ENCODE data around the gene MED26. TPM values are rescaled to one million over a fixed set of nuclear protein-coding genes. Genes with fewer than 3 reads are reported as not detected.

The MED26 gene
- total and polyA plus RNA-seq, 8 donors, result 0.58 to 41.7 (median 4.3) TPM

GRCh38 chr19:16613841-16614240 is 14.2 kb downstream of the MED26 start:
- H3K27me3 ChIP-seq, result no peaks in the 10 kb centered on the region
- no peak overlapping the region for H3K27ac ChIP-seq
- TF ChIP-seq POLR2AphosphoS5 (IDR thresholded peaks at IDR 0.05), result no peak
- TF ChIP-seq EP300 (IDR thresholded peaks at IDR 0.05), result no peak
- no peak for TF ChIP-seq POLR2A (IDR thresholded peaks at IDR 0.05)
- TF ChIP-seq CTCF (IDR thresholded peaks at IDR 0.05), result no peak
- no peak for DNase-seq
- H3K9me3 ChIP-seq, result no peaks in the 10 kb centered on the region
- no peaks in the 10 kb centered on the region for H3K36me3 ChIP-seq
- peaks cover 6 to 86% (median 40%) of the 10 kb centered on the region in 4 donors for H3K4me1 ChIP-seq
- 73 to 84% (median 80%) methylated on average over 2 of the region's 2 CpGs for WGBS, 5 donors
- intact Hi-C loops (cut with DNase I; ENCODE audit: low total_unique reads), result no loop called here
- no peak overlapping the region for H3K4me3 ChIP-seq

GRCh38 chr19:16612636-16613035 is 15.4 kb downstream of the MED26 start:
- peaks cover 17 to 89% (median 47%) of the 10 kb centered on the region in 4 donors for H3K4me1 ChIP-seq
- WGBS, 5 donors, result 55 to 64% (median 58%) methylated on average over 3 of the region's 3 CpGs
- H3K27me3 ChIP-seq, result no peaks in the 10 kb centered on the region
- peak overlapping the region in 2 of 5 donors; percentile 36 to 39 for H3K27ac ChIP-seq
- intact Hi-C loops (cut with DNase I; ENCODE audit: low total_unique reads), result no loop called here
- DNase-seq, result no peak
- TF ChIP-seq EP300 (IDR thresholded peaks at IDR 0.05), result no peak
- TF ChIP-seq POLR2AphosphoS5 (IDR thresholded peaks at IDR 0.05), result no peak
- no peaks in the 10 kb centered on the region for H3K36me3 ChIP-seq
- no peak overlapping the region for H3K4me3 ChIP-seq
- no peaks in the 10 kb centered on the region for H3K9me3 ChIP-seq

GRCh38 chr19:16611121-16611520 is 16.9 kb downstream of the MED26 start:
- no peaks in the 10 kb centered on the region for H3K27me3 ChIP-seq

GRCh38 chr19:16609511-16610200 is 18.3 kb downstream of the MED26 start:
- WGBS, 5 donors, result 67 to 84% (median 82%) methylated on average over 5 of the region's 5 CpGs
- Histone ChIP-seq H3K27ac (peak overlapping the region in 1 of 5 donors; percentile 89), H3K27me3 (no peaks in the 10 kb centered on the region), H3K4me1 (peaks cover 31 to 94% (median 51%) of the 10 kb centered on the region in 4 donors), H3K4me3 (no peak overlapping the region), H3K9me3 (no peaks in the 10 kb centered on the region), H3K36me3 (no peaks in the 10 kb centered on the region)
- DNase-seq, result no peak
- intact Hi-C loops (cut with DNase I; ENCODE audit: low total_unique reads), result no loop called here
- no peak for TF ChIP-seq EP300 (IDR thresholded peaks at IDR 0.05)
- TF ChIP-seq CTCF (IDR thresholded peaks at IDR 0.05), result no peak
- no peak for TF ChIP-seq POLR2A (IDR thresholded peaks at IDR 0.05)

More at GRCh38 chr19:16611121-16611520, 16.9 kb downstream of the MED26 start:
- Histone ChIP-seq H3K9me3 (no peaks in the 10 kb centered on the region), H3K4me1 (peaks cover 20 to 94% (median 48%) of the 10 kb centered on the region in 4 donors), H3K4me3 (no peak overlapping the region), H3K27ac (no peak overlapping the region), H3K36me3 (no peaks in the 10 kb centered on the region)
- intact Hi-C loops (cut with DNase I; ENCODE audit: low total_unique reads), result no loop called here
- TF ChIP-seq EP300 (IDR thresholded peaks at IDR 0.05) (no peak), POLR2AphosphoS5 (IDR thresholded peaks at IDR 0.05) (no peak), CTCF (IDR thresholded peaks at IDR 0.05) (no peak), POLR2A (IDR thresholded peaks at IDR 0.05) (no peak)
- DNase-seq, result no peak
- WGBS, 5 donors, result 86 to 96% (median 92%) methylated on average over 6 of the region's 6 CpGs

GRCh38 chr19:16608290-16608739 is 19.7 kb downstream of the MED26 start:
- Histone ChIP-seq H3K4me3 (no peak overlapping the region), H3K27ac (peak overlapping the region in 4 of 5 donors; percentile 79 to 89 (median 86)), H3K9me3 (no peaks in the 10 kb centered on the region), H3K36me3 (no peaks in the 10 kb centered on the region), H3K4me1 (peaks cover 38 to 87% (median 56%) of the 10 kb centered on the region in 4 donors), H3K27me3 (no peaks in the 10 kb centered on the region)
- peak; percentile 59 for TF ChIP-seq EP300 (IDR thresholded peaks at IDR 0.05)
- peak; percentile 66 to 90 (median 86) for TF ChIP-seq POLR2AphosphoS5 (IDR thresholded peaks at IDR 0.05)
- TF ChIP-seq POLR2A (IDR thresholded peaks at IDR 0.05), result no peak
- intact Hi-C loops (cut with DNase I; ENCODE audit: low total_unique reads), result no loop called here
- DNase-seq, result no peak
- WGBS, 5 donors, result 74 to 92% (median 83%) methylated on average over 1 of the region's 1 CpG
